ENCODE data around the gene EVC. TPM values are rescaled to one million over a fixed set of nuclear protein-coding genes. Genes with fewer than 3 reads are reported as not detected.

EVC gene
- total RNA-seq, 1 donor from 2014 or later, result 39.8 TPM

DNA sequence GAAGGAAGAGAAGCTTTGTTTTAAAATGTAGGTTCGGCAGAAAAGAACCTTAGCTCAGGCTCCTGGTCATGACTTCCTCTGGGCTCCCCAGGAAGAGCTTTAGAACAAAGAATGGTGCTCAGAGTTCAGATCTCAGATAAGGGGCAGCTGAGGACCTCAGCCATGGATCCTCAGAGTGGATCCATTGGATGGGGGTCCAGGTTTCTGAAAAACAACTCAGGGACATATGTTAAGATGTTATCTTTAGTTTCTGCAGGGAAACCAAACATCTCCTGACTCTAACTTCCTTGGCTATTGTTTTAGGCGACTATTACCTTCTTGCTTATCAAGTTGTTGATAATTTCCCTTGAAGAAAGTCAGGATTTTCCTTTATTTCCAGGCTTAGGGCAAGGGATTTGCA, 5.4 kb downstream of the EVC start:
- Mint-ChIP-seq H3K36me3 (ENCODE audit: low read depth) (peaks cover 23% of the 10 kb centered on the region), H3K9me3 (ENCODE audit: low read depth) (peaks cover 6% of the 10 kb centered on the region), H3K27me3 (ENCODE audit: low read depth) (no peaks in the 10 kb centered on the region), H3K4me1 (ENCODE audit: low read depth) (peaks cover 48% of the 10 kb centered on the region), H3K4me3 (ENCODE audit: unreplicated experiment) (no peak overlapping the region), H3K27ac (ENCODE audit: unreplicated experiment) (no peak overlapping the region)
- DNase-seq (ENCODE audit: low spot score), result no peak
- TF ChIP-seq, protein P1, sequence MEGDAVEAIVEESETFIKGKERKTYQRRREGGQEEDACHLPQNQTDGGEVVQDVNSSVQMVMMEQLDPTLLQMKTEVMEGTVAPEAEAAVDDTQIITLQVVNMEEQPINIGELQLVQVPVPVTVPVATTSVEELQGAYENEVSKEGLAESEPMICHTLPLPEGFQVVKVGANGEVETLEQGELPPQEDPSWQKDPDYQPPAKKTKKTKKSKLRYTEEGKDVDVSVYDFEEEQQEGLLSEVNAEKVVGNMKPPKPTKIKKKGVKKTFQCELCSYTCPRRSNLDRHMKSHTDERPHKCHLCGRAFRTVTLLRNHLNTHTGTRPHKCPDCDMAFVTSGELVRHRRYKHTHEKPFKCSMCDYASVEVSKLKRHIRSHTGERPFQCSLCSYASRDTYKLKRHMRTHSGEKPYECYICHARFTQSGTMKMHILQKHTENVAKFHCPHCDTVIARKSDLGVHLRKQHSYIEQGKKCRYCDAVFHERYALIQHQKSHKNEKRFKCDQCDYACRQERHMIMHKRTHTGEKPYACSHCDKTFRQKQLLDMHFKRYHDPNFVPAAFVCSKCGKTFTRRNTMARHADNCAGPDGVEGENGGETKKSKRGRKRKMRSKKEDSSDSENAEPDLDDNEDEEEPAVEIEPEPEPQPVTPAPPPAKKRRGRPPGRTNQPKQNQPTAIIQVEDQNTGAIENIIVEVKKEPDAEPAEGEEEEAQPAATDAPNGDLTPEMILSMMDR (IDR thresholded peaks at IDR 0.05), result no peak

DNA sequence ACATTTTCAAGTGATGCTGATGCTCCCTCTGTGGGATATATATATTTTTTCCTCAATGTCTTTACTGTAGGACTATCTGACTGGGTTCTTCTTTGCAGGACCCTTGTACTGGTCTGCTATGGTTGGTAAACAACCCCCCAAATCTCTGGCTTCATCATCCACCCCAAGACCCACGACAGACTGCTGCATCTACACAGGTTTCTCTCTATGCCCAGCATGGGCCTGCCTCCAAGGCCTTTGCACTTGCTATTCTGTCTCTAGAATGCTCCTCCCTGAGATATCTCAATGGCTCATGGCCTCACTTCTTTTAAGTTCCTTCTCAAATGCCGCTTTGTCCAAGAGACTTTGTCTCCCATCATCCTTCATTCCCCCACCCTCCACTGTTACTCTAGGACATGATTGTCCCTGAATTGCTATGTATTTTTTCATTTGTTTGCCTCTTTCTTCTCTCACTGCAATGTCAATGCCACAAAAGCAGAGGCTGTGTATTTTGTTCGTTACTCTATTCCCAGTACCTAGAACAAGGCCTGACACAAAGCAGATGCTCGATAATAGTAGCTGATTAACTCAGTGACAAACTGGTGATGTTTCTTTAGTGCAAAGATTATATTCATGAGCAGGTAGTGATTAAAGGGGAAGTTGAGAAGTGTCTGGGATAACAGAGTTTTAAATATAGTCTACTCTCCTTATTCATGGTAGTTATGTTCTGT, 6.6 kb downstream of the EVC start:
- Mint-ChIP-seq H3K27ac (ENCODE audit: unreplicated experiment) (no peak overlapping the region), H3K4me3 (ENCODE audit: unreplicated experiment) (no peak overlapping the region), H3K27me3 (ENCODE audit: low read depth) (no peaks in the 10 kb centered on the region), H3K9me3 (ENCODE audit: low read depth) (peaks cover 6% of the 10 kb centered on the region), H3K36me3 (ENCODE audit: low read depth) (peaks cover 22% of the 10 kb centered on the region), H3K4me1 (ENCODE audit: low read depth) (peaks cover 48% of the 10 kb centered on the region)
- TF ChIP-seq, protein P1 (IDR thresholded peaks at IDR 0.05), result no peak
- DNase-seq (ENCODE audit: low spot score), result no peak

DNA sequence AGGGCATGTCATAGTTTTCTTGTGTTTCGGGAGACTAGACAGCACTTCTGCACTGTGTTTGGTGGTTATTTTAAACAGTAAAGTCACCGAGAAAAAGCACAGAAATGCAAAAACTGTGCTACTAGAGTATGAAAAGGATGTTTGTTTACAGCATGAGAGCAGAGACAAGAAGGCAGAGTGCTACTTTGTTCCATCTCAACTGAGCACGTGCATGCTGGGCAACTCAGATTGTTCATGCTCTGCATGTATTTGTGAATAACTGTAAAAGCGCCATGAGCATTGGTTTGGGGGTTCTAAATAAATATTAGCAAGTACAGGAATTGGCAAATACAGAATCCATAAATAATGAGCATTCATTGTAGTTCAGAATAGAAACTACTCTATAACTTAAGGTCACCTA, 7.4 kb downstream of the EVC start:
- Mint-ChIP-seq H3K36me3 (ENCODE audit: low read depth) (peaks cover 23% of the 10 kb centered on the region), H3K9me3 (ENCODE audit: low read depth) (peaks cover 6% of the 10 kb centered on the region), H3K27me3 (ENCODE audit: low read depth) (no peaks in the 10 kb centered on the region), H3K4me3 (ENCODE audit: unreplicated experiment) (no peak overlapping the region), H3K4me1 (ENCODE audit: low read depth) (peaks cover 41% of the 10 kb centered on the region), H3K27ac (ENCODE audit: unreplicated experiment) (no peak overlapping the region)
- DNase-seq (ENCODE audit: low spot score), result no peak
- TF ChIP-seq, protein P1 (IDR thresholded peaks at IDR 0.05), result no peak

DNA sequence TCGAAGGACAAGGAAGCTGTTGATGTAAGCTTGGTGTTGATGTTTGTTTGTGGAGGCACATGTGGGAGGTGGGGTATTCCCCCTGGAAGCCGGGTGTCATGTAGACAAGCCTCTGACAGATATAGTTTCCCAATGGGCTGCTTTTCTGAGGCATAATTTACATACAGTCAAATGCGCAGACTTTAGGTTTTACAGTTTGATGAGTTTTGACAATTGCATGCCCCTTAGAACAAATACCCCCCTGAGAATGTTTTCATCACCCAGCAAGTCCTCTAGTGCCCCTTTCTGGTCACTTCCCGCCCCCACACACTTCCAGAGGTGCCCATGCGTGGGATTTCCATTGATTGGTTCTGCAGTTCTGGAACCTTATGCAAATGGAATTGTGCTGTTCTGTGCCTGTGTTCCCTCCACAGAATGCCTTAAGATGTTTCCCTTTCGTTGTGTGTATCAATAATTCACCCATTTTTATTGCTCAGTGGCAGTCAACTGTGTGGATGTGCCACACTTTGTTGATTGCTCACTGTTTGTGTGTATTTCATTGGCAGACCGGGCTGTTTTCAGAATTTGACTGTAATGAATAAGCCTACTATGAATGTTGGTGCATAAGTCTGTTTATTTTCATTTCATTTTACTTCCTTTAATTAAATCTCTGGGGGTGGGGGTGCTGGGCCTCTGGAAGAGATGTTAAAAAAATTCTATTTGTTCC, 8.5 kb downstream of the EVC start:
- Mint-ChIP-seq H3K4me3 (ENCODE audit: unreplicated experiment) (no peak overlapping the region), H3K36me3 (ENCODE audit: low read depth) (peaks cover 30% of the 10 kb centered on the region), H3K4me1 (ENCODE audit: low read depth) (peaks cover 43% of the 10 kb centered on the region), H3K27me3 (ENCODE audit: low read depth) (no peaks in the 10 kb centered on the region), H3K9me3 (ENCODE audit: low read depth) (peaks cover 6% of the 10 kb centered on the region), H3K27ac (ENCODE audit: unreplicated experiment) (no peak overlapping the region)
- TF ChIP-seq, protein P1 (IDR thresholded peaks at IDR 0.05), result no peak
- no peak for DNase-seq (ENCODE audit: low spot score)

DNA sequence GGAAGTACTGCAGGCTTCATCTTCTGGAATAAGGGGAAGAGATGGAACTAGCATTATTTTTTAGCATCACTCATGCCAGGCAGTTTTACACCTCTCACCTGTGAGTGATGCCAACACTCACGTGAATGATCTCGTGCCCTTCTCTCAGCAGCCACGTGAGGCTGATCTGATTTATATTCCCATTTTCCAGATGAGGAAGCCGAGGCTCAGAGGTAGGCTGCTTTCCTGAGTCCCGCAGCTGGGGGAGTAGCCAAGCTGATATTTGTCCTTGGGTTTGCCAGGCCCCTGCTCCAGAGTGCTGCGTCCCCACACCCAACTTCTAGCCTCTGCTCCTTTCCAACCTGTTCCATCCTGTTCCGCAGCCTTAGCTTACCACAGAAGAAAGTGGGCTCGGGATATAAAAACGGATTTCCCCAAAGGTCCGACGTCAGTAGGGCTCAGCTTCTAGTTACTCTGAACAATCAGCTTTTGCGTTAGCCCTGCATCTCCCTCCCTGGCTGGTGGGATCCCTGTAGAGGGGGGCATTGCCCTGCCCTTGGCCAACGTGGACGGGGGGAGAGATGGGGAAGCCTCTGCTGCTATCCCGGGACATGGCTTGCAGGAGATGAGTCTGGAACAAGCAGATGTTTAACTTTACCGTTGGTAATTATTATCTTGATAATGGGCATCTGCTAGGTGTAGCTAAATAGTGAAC, 9.3 kb downstream of the EVC start:
- Mint-ChIP-seq H3K9me3 (ENCODE audit: low read depth) (peaks cover 1% of the 10 kb centered on the region), H3K36me3 (ENCODE audit: low read depth) (peaks cover 33% of the 10 kb centered on the region), H3K4me1 (ENCODE audit: low read depth) (peaks cover 46% of the 10 kb centered on the region), H3K27ac (ENCODE audit: unreplicated experiment) (no peak overlapping the region), H3K27me3 (ENCODE audit: low read depth) (no peaks in the 10 kb centered on the region), H3K4me3 (ENCODE audit: unreplicated experiment) (no peak overlapping the region)
- DNase-seq (ENCODE audit: low spot score), result no peak
- TF ChIP-seq, protein P1 (IDR thresholded peaks at IDR 0.05), result no peak

Data from chondrocyte (in vitro differentiated cells).